GM18873 (cell line): ENCODE measurements around the gene NKAIN2.

ENCODE experiments used
- ATAC-seq: cut with Tn5 transposase; IDR thresholded peaks from one replicate; pipeline ENCODE4 v1.9.1; 2021; ENCODE audit warnings: mild to moderate bottlenecking, moderate library complexity, moderate number of reproducible peaks; ENCODE audit not compliant: unreplicated experiment, low FRiP score

NKAIN2 gene

DNA sequence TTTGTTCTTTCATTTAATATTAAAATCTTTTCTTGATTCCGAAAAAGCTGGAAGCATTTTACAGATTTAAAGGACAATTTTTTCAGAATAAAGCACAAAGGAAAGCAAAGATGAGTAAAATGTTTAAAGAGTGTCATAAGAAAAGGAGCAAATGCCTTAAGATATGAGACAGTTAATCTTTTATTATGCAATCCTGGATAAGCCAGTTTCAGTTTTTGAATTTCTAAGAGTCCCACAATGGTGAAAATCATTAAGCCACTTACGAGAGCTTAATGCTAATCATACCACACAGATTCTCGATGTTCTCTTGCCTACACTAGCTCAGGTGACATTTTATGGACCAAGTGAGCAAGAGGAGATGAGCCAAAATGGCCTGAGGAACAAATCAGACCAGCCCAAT lies 1054.9 kb downstream of the NKAIN2 start:
- no peak for ATAC-seq

DNA sequence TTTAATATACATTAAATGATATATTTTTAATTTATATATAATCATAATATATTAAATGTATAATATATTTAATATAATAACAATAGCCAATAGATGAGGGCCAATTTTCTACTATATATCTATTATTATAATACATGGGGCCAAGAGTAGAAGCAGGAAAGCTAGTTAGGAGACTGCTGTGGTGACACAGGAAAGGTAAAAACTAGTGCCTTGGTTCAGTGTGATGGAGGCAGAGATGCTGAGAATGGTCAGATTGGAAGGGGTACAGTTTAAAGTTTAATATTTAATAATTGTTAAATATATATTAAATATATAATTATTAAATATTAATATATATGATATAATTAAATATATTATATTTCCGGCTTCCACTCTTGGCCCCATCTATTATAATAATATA lies 1055.7 kb downstream of the NKAIN2 start:
- ATAC-seq = no peak

DNA sequence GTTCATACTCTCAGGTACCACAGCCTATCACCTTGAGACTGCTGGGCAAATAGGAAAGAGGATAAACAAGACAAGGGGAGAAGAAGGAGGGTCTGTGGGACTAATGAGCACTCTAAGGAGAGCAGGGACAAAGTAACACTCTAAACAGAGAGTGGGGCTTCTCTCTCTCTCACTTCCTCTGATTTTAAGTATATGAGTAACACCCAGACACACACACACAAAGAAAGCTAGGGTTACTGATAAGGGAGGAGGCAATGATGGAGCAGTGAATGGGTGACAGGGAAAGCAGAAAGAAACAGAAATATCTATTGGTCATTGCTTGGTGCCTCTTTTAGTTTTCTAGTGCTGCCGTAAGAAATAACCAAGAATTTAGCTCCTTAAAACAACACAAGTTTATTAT lies 1062.4 kb downstream of the NKAIN2 start:
- ATAC-seq = no peak

DNA sequence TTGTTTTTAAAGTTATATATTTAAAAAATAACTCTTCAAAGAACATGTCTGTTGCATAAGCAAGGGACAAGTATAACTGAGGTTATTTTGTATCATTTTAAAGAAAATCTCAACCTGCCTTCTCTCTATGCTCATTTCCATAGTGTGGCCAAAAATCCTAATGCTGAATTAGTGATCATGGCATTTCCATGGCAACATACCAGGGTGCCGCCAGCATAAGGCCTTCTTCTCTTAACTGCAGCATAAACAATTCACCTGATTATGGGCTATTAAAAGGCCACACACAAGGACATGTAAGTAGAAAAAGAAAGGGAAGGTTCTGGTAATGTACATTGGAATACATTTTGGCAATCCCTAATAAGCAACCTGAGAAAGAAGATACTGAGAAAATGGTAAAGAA lies 1063.5 kb downstream of the NKAIN2 start:
- ATAC-seq = no peak

DNA sequence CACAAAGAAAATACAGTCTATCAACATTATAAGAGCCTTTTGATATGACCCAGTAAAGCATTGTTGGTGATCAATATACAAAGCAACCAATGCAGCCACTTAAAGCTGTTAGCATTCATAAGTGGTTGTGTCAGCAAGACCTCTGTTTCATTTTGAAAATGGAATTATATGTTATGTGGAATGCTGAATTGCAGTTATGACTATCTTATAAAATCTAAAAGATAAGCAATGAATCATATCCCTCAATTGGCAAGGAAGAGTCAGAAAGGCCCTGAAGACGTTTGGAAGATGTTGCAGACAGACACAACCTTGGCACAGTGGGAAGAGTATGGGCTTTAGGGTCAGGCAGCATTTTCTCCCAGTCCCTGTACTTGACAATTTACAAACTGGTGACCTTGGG lies 1064.8 kb downstream of the NKAIN2 start:
- ATAC-seq = no peak

DNA sequence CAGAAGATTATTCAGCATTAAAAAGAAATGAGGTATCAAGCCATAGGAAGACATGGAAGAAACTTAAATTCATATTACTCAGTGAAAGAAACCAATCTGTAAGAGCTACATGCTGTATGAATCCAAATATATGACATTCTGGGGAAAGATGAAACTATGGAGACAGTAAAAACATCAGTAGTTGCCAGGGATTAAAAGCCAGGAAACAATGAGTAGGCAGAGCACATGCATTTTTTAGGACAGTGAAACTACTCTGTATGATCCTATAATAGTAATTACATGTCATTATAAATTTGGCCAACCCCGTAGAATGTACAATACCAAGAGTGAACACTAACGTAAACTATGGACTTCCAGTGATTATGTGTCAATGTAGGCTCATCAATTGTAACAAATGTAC lies 1065.8 kb downstream of the NKAIN2 start:
- no peak for ATAC-seq

DNA sequence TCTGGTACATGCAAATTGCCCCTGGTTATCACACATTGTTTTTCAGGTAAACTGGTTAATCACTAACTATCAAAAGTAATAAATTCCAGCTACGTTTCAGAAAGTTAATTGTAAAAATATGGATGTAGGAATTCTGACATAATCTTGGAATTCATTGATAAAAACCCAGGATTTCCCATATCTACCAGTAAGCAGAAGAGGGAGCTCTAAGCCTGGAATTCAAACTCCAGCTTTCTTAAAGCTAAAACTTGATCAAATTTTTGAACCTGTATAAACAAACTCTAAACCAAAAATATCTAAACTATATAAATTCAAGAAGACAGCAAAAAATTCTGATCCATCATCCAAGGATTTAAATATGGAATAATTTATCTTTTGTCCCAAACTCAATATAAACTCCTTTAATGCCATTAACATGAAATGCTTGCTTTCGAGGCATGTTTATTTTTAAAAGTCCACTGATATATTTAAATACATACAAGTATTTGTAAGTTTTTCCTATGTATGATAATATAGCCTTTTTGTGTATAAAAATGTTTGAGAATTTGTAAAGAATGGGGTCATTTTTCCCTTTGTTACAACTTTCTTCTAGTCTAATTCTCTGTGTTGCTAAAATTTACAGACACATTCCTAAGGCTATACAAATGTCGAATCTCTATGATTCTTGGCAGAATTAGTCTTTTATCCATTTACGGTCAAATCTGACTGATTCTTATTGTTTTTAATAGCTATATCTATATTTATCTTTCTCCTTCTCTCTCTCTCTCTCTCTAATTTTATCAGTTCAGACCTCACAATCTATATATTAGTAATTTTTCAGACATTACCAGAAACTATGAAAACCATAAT lies 1067.2 kb downstream of the NKAIN2 start:
- ATAC-seq = no peak

DNA sequence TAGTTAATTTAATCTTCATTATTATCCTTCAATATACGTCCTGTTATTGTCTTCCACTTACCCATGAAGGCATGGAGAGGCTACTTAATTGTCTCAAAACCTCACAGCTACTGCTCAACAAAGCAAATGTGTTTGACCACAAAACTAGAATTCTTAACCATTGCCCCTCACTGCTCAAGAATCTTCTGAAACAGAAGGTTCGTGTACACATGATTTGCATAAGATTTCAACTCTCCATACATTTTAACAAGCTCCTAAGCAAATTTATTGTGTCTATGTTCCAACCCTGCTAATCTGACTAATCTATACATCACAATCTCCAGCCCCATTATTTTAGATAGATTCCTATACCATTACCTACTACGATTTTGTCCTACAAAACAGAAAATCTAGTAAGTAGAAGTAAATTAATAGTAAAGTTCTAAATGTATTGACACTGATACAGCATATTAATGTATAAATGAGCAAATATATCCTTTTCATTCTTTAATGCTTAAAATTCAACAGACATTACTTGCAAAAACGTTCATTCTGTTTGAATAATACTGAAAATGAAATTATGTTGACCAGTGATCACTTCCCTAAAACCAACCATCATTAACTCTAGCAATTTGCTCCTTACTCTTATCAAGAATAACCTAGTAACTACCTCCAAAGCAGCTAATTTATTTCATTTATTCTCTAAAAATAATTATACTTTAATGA lies 1068.8 kb downstream of the NKAIN2 start:
- ATAC-seq = peak; percentile 71

DNA sequence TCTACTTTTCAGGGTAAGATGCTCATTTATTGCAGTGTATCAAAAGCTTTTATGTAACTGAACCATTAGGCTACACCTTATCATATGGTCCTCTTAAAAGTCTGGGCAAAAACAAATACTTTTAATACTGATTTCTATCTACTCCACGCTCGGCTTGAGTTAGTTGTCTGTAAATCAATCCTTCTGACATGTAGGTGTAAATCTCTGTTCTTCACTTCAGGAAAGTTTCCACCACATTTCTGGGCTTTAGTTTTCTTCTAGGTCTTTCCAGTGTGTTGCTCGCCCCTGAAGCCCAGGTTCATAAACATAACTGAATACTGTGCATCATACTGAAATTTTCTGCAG lies 1069.4 kb downstream of the NKAIN2 start:
- no peak for ATAC-seq
